ENCODE measurements around the gene IFI16. TPM values are rescaled to one million over a fixed set of nuclear protein-coding genes. Genes with fewer than 3 reads are reported as not detected.
A peak's percentile ranks its signal among the peaks of the same experiment; 100 is the strongest.

IFI16 gene
- total and polyA plus RNA-seq, 9 donors: 22.0 to 52.1 (median 33.2) TPM

DNA sequence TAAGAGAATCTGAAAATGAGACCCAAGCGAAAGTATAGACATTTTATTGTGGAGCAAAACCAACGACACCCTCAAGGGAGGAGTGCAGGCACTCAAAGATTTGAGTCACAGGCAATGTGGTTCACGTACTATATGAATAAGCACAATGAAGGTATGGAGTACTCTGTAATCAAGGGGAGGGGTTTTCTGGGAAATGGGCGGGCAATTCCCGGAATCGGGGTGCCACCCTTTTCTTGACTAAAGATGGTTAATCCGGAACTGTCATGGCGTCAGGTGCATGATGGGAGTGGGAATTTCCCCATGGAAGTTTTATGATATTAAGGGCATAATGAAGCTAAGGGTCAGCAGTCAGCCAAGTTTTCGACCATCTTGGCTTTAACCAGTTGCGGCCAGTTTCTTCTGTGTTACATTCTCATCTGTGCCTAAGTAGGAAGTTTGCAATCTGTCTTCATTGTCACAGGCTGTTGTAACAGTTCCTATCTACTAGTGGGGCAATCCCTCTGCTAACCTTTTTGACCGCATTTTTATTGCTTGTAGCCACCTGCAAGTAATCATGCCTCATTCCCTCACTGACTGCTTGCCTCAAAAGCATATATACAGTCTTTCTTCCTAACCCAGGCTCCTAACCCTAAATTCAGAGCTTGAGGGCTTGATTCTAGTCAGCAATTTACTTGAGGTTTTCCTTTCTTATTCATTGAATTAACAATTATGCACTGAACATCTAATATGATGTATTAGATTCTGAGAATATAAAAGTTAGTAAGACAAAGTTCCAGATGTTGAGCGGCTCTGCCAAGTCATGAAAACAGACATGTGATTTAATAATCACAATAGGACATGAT lies 67.6 kb downstream of the IFI16 start:
- 79% methylated on average over 10 of the region's 12 CpGs for WGBS (ENCODE audit: insufficient coverage)
- DNase-seq: no peak
- Histone ChIP-seq H3K36me3 (ENCODE audit: control insufficient read depth, insufficient read depth, low read length) (no peaks in the 10 kb centered on the region), H3K4me1 (ENCODE audit: control insufficient read depth, insufficient read depth, low read length) (no peaks in the 10 kb centered on the region), H3K27me3 (ENCODE audit: control insufficient read depth, insufficient read depth, low read length) (no peaks in the 10 kb centered on the region), H3K27ac (ENCODE audit: low read length) (peak overlapping the region; percentile 10), H3K4me3 (ENCODE audit: low read length) (no peak overlapping the region), H3K9me3 (replicated peaks; ENCODE audit: control insufficient read depth, low read depth, low read length) (no peaks in the 10 kb centered on the region)

DNA sequence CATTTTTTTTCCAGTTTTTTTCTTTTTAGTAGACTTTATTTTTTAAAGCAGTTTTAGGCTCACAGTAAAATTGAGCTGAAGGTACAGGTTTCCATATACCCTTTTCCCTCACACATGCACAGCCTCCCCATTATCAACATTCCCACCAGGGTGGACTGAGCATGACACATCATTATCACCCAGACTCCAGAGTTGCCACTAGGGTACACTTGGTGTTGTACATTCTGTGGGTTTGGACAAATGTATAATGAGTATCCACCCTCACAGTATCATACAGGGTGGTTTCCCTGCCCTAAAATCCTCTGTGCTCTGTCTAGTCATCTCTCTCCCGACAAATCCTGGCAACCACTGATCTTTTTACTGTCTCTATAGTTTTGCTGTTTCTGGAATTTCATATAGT lies 69.8 kb downstream of the IFI16 start:
- Histone ChIP-seq H3K36me3 (ENCODE audit: control insufficient read depth, insufficient read depth, low read length) (no peaks in the 10 kb centered on the region), H3K4me3 (ENCODE audit: low read length) (no peak overlapping the region), H3K27ac (ENCODE audit: low read length) (no peak overlapping the region), H3K4me1 (ENCODE audit: control insufficient read depth, insufficient read depth, low read length) (no peaks in the 10 kb centered on the region), H3K9me3 (replicated peaks; ENCODE audit: control insufficient read depth, low read depth, low read length) (no peaks in the 10 kb centered on the region), H3K27me3 (ENCODE audit: control insufficient read depth, insufficient read depth, low read length) (no peaks in the 10 kb centered on the region)
- DNase-seq: no peak
- no CpG with 5 or more reads among the region's 1 CpG for WGBS (ENCODE audit: insufficient coverage)

DNA sequence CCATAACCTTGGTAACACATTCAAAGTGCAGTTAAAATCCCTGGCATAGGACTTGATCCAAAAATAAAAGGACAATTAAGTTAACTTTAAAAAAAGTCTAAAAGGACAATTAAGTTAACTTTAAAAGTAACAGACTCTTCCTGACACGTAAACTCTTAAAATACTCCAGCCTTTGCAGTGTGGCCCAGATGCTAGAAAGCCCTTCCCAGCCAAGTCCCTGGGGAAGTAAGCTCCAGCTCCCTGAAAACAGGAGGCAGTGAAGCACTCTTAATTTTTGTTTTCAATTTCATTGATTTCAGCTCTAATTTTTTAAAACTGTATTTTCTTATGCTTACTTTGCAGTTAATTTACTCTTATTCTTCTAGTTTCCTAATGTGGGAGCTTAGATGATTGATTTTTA lies 71.9 kb downstream of the IFI16 start:
- H3K4me1 ChIP-seq (ENCODE audit: control insufficient read depth, insufficient read depth, low read length): no peaks in the 10 kb centered on the region
- peak; percentile 59 for DNase-seq
- no peaks in the 10 kb centered on the region for H3K9me3 ChIP-seq (replicated peaks; ENCODE audit: control insufficient read depth, low read depth, low read length)
- no peak overlapping the region for H3K27ac ChIP-seq (ENCODE audit: low read length)
- H3K4me3 ChIP-seq (ENCODE audit: low read length): no peak overlapping the region
- H3K36me3 ChIP-seq (ENCODE audit: control insufficient read depth, insufficient read depth, low read length): no peaks in the 10 kb centered on the region
- no CpG with 5 or more reads among the region's 1 CpG for WGBS (ENCODE audit: insufficient coverage)
- H3K27me3 ChIP-seq (ENCODE audit: control insufficient read depth, insufficient read depth, low read length): no peaks in the 10 kb centered on the region

DNA sequence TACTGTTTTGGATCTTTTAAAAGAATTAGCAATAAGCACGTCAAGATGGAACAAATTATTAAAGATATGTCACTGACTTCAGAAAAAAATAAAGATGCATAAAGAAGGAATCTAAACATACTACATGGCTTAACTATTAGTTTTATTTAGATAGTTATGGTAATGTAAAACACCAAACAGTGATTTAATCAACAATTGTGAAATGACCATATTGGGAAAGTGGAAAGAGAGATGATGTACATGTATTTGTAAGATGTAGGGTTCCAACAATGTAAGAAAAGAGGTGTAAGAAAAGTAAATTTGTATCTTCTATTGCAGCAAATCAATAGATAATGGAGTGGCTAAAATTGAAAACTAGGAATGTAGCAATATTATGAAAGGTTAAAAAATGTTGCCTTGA lies 73.3 kb downstream of the IFI16 start:
- no peaks in the 10 kb centered on the region for H3K27me3 ChIP-seq (ENCODE audit: control insufficient read depth, insufficient read depth, low read length)
- H3K27ac ChIP-seq (ENCODE audit: low read length): no peak overlapping the region
- no CpG with 5 or more reads among the region's 1 CpG for WGBS (ENCODE audit: insufficient coverage)

DNA sequence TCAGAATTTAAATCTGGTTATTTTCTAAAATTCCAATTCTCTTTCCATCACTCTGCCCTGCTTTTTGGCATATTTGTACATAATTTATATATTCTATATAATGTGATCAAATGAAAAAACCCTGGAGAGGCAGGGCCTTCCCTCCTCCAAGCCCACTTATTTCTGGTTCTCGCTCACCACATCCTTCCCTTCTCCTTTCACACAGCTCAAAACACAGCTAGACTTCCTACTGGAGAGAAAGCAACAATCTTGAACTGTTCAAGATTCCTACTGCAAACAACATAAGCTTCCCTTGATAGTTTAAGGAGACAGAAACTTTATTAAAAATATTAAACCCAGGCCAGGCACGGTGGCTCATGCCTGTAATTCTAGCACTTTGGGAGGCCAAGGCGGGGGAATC lies 74.4 kb downstream of the IFI16 start:
- Histone ChIP-seq H3K4me3 (ENCODE audit: low read length) (no peak overlapping the region), H3K27ac (ENCODE audit: low read length) (no peak overlapping the region), H3K4me1 (ENCODE audit: control insufficient read depth, insufficient read depth, low read length) (no peaks in the 10 kb centered on the region), H3K36me3 (ENCODE audit: control insufficient read depth, insufficient read depth, low read length) (no peaks in the 10 kb centered on the region), H3K27me3 (ENCODE audit: control insufficient read depth, insufficient read depth, low read length) (no peaks in the 10 kb centered on the region), H3K9me3 (replicated peaks; ENCODE audit: control insufficient read depth, low read depth, low read length) (no peaks in the 10 kb centered on the region)
- peak; percentile 22 for DNase-seq
- WGBS (ENCODE audit: insufficient coverage): no CpG with 5 or more reads among the region's 3 CpGs

More for the DNA sequence above, 73.3 kb downstream of the IFI16 start:
- H3K36me3 ChIP-seq (ENCODE audit: control insufficient read depth, insufficient read depth, low read length): no peaks in the 10 kb centered on the region
- H3K4me3 ChIP-seq (ENCODE audit: low read length): no peak overlapping the region
- no peak for DNase-seq
- H3K9me3 ChIP-seq (replicated peaks; ENCODE audit: control insufficient read depth, low read depth, low read length): no peaks in the 10 kb centered on the region
- no peaks in the 10 kb centered on the region for H3K4me1 ChIP-seq (ENCODE audit: control insufficient read depth, insufficient read depth, low read length)

DNA sequence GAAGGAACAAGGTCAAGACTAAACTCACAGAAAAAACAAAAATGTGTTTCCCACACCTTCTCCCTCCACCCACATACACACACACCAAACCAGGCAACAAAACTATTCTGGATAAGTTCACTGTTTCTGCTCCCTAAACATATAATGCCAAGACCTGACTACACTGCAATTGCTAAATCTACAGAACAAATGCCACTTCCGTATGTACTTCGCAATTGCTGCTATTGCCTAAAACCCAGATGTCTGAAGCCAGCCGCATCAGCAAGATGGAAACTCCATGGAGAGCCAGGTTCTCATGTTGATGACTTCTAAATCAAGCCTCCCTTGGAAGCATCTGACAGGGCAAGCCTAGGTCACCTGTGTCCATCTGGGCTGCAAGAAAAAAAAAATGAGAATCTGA lies 75.2 kb downstream of the IFI16 start:
- Histone ChIP-seq H3K36me3 (ENCODE audit: control insufficient read depth, insufficient read depth, low read length) (no peaks in the 10 kb centered on the region), H3K27ac (ENCODE audit: low read length) (no peak overlapping the region), H3K27me3 (ENCODE audit: control insufficient read depth, insufficient read depth, low read length) (no peaks in the 10 kb centered on the region), H3K4me1 (ENCODE audit: control insufficient read depth, insufficient read depth, low read length) (no peaks in the 10 kb centered on the region), H3K9me3 (replicated peaks; ENCODE audit: control insufficient read depth, low read depth, low read length) (no peaks in the 10 kb centered on the region), H3K4me3 (ENCODE audit: low read length) (no peak overlapping the region)
- DNase-seq: peak; percentile 54
- 82% methylated on average over 3 of the region's 3 CpGs for WGBS (ENCODE audit: insufficient coverage)

DNA sequence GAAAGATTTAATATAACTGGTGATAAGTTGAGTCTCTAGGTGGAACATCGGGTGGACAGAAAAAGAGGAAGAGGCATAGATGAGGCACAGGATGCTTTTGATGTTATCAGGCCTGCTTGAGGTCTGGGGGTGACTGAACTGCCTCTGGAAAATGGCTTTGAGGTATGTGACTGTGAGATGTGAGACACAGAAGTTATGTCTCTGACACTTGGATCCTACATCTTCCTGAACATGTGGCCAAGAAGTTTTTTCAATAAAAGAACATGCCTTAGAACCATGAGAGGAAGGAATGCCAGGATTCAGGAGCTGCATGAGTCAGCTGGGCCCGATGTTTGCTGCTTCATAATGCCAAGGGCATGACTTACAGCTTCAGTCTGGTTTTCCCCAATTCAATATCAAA lies 78.3 kb downstream of the IFI16 start:
- no peak for DNase-seq
- Histone ChIP-seq H3K36me3 (ENCODE audit: control insufficient read depth, insufficient read depth, low read length) (no peaks in the 10 kb centered on the region), H3K27ac (ENCODE audit: low read length) (no peak overlapping the region), H3K27me3 (ENCODE audit: control insufficient read depth, insufficient read depth, low read length) (no peaks in the 10 kb centered on the region), H3K9me3 (replicated peaks; ENCODE audit: control insufficient read depth, low read depth, low read length) (no peaks in the 10 kb centered on the region), H3K4me3 (ENCODE audit: low read length) (no peak overlapping the region), H3K4me1 (ENCODE audit: control insufficient read depth, insufficient read depth, low read length) (no peaks in the 10 kb centered on the region)
- WGBS (ENCODE audit: insufficient coverage): 80% methylated on average over 2 of the region's 2 CpGs

DNA sequence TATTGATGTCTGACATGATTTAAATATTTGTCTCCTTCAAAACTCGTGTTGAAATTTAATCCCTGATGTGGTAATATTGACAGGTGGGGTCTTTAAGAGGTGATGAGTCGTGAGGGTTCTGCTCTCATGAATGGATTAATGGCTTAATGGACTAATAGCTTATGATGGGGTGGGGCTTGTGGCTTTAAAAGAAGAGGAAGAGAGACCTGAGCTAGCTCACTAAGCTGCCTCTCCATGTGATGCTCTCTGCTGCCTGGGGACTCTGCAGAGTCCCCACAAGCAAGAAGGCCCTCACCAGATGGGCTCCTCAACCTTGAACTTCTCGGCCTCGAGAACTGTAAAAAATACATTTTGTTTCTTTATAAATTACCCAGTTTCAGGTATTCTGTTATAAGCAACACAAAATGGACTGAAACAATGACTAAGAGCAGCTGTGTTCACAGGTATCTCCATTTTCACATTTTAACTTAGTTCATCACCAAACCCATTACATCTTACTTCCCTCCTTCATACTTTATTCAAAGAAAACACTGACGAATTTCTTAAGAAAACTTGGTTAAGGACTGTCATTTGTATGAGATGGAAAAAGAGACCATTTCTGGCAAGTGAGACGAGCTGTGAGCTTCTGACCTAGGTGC lies 79.0 kb downstream of the IFI16 start:
- Histone ChIP-seq H3K27me3 (ENCODE audit: control insufficient read depth, insufficient read depth, low read length) (no peaks in the 10 kb centered on the region), H3K36me3 (ENCODE audit: control insufficient read depth, insufficient read depth, low read length) (no peaks in the 10 kb centered on the region), H3K4me3 (ENCODE audit: low read length) (no peak overlapping the region), H3K4me1 (ENCODE audit: control insufficient read depth, insufficient read depth, low read length) (no peaks in the 10 kb centered on the region), H3K27ac (ENCODE audit: low read length) (no peak overlapping the region), H3K9me3 (replicated peaks; ENCODE audit: control insufficient read depth, low read depth, low read length) (no peaks in the 10 kb centered on the region)
- no peak for DNase-seq
- WGBS (ENCODE audit: insufficient coverage): 60% methylated on average over 1 of the region's 6 CpGs

DNA sequence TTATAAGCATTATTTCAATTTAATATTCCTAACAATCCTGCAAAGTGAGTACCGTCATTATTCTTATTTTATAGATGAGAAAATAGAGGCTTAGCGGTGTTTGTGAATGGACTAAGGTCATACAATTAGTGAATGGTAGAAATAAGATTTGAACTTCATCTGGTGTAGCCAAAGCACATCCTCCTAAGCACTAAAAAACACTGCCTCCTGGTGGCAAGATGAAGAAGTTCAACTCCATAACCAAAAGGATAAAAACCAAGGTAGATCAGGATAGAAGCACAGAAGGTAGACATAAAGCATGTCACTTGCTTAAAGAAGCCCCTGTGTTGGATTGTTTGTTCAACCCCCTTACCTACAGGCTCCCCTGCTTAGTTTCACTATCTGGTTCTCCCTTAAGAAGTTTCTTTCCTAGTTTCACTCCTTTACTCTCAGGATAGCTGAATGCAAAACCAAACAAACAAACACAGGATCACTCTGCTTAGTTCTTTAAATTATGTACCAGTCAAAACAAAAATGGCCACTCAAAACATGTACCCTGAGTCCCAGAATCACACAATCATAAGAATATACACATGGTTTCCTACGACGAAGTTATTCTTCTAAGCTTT lies 79.6 kb downstream of the IFI16 start:
- no peak for DNase-seq
- WGBS (ENCODE audit: insufficient coverage): 89% methylated on average over 2 of the region's 4 CpGs
- H3K27ac ChIP-seq (ENCODE audit: low read length): no peak overlapping the region
- no peaks in the 10 kb centered on the region for H3K36me3 ChIP-seq (ENCODE audit: control insufficient read depth, insufficient read depth, low read length)
- no peak overlapping the region for H3K4me3 ChIP-seq (ENCODE audit: low read length)
- no peaks in the 10 kb centered on the region for H3K27me3 ChIP-seq (ENCODE audit: control insufficient read depth, insufficient read depth, low read length)
- no peaks in the 10 kb centered on the region for H3K9me3 ChIP-seq (replicated peaks; ENCODE audit: control insufficient read depth, low read depth, low read length)
- H3K4me1 ChIP-seq (ENCODE audit: control insufficient read depth, insufficient read depth, low read length): no peaks in the 10 kb centered on the region
